ENCODE measurements around the gene SOCS3.

SOCS3 gene

GRCh38 chr17:78390241-78391050, 30.6 kb upstream of the SOCS3 start:
- DNase-seq = peak; percentile 96

DNA sequence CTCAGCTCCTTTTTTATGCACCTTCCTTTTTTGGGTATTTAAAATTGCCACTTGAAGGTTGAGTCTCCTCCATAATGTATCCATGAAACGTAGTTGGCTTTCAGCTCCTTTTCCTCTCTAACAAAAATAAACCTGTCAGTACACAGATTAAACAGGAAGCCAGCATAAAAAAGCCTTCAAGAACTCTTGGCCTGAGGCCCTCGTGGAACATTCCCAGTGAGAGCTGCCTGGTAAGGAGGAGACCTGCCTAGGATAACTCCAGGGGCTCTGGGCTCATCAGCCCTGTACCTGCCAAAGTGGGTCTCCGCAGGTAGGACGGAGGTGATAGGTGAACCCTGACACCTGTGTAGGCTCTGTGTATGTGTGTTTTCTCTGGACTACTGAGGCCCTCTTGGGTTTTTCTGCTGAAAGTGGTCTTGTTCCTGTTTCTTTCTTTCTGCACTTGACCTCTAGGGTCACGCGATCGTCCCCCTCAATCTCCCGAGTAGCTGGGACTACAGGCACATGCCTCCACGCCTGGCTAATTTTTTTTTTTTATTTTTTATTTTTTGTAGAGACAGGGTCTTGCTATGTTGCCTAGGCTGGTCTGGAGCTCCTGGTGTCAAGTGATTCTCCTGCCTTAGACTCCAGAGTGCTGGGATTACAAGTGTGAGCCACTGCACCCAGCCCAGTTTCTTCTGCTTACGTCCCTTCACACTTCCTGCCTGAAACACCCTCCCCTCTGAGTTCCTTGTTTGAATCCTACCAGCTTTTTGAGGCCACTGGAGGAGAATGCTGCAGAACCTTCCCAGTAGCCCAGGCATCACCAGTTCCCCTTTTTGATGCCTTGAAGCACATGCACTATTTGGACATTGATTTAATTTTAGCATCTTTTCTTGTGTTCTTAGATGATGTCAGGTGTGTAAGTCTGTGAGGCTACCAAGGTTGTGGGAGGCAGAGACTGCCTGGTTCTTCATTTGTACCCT, 28.4 kb upstream of the SOCS3 start:
- DNase-seq = no peak

GRCh38 chr17:78384479-78385175, 24.8 kb upstream of the SOCS3 start:
- no peak for DNase-seq

- DNase-seq = no peak
These were observed 24.0 kb upstream of the SOCS3 start for GRCh38 chr17:78383725-78384471.

DNA sequence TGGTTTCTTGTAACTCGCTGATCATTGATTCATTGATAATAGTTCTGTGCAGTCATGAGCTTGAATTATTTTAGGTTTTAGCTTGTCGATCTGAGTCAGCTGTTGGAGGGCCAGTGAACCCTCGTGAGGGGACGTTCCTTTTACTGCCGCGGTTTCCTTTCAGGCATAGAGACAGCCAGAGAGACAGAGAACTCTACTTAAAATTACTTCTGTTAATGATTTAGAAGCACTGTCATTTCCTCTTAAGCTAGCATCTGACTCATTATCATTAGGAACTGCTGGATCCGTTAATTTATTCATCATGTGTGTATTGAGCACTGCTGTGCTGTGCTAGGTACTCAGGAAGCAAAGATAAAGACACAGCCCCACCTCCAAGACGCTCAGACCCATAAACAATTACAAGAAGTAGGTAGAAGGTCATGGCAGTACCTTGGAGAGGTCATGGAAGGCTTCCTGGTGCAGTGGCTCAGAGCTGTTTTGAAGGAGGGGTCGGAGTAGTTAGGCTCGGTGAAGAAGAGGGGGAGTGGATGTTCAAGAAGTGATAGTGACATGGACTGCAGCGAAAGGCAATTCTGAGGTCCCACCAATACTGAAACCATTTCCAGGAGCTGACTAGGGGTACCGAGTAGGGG, 21.8 kb upstream of the SOCS3 start:
- no peak for DNase-seq

GRCh38 chr17:78380370-78380769, 20.5 kb upstream of the SOCS3 start:
- DNase-seq = no peak

GRCh38 chr17:78379131-78379491, 19.2 kb upstream of the SOCS3 start:
- no peak for DNase-seq

DNA sequence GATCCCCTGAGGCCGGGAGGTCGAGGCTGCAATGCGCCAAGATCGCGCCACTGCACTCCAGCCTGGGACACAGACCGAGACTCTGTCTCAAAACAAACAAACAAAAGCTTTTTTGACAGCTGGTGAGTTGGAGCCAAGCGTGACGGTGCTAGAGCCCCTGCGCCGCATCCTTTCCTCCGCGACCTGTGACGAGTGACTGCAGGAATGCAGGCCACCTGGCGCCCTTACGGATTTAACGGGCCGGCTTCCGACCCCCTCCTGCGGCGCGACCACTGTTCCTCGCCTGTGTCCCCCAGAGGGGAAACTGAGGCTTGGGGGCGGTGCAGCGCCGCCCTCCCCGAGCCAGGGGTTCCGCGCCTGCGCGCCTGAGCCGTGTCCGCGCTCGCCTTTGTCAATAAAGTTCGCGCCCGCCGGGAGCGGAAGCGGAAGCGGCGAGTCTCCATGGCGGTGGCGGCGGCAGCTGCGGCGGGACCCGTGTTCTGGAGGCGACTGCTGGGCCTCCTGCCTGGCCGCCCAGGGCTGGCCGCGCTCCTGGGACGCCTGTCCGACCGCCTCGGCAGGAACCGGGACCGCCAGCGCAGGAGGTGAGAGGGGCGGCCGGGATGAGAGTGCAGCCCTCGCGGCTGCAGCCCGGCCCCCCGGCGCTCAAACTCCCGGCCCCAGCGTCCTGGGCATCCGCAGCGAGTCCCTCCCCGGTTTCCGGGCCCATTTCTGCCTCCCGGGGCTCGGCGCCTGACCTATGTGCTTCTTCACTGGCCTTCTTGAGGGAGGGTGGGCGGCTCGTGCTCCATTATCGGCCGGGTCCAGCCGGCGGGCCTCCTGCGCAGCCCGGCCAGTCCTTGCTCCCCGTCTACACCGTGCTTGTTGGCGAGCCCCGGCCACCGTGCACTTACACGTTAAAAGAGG, 18.6 kb upstream of the SOCS3 start, which contains the start of gene PGS1:
Gene PGS1 (plus strand): TSS at position 425 of the 906 bp plus-strand sequence. CDS start 17 bp downstream, at position 442.
- peak; percentile 43 for DNase-seq

DNA sequence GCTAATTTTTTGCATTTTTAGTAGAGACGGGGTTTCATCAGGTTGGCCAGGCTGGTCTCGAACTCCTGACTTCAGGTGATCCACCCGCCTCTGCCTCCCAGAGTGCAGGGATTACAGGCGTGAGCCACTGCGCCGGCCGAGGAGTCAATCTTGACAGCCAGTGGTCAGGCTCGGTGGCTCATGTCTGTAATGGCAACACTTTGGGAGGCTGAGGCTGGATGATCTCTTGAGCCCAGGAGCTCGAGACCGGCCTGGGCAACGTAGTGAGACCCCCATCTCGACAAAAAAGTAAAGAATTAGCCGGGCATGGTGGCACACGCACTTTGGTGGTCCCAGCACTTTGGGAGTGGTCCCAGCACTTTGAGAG, 18.0 kb upstream of the SOCS3 start:
- DNase-seq = no peak

- no peak for DNase-seq
These were observed 16.3 kb upstream of the SOCS3 start for GRCh38 chr17:78376161-78376560.

DNA sequence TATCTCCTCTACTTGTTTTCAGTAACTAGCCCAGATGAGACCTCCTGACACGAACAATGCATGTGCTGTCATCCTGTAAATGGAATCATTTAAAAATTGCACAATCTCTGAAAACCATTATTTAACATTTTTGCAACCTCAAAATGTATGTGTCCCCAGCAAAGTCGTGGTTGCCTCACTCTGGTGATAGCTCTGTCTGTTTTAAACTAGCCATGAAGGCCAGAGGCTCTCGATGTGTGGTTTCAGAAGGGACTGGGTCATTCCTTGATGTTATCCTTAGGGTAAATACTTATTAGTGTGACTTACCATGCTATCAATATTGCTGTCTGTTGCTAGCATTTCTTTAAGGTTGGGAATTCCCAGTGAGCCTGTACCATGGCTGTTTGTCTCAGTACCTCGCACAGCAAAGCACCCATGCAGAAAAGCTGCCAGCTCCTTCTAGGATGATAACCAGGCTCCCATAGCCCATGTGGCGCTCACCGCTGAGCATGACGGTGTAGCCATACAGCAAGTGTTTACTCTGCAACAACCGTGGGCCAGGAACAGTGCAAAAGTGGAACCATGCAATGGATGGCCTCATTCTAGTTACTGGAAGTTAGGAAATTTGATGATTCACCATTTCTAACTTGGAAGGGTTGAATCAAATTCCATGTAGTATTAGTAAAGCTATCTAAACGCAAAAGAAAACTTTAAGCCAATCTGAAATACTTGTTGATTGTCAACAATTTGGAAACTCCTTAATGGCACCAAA, 15.7 kb upstream of the SOCS3 start:
- no peak for DNase-seq

- DNase-seq = no peak
These were observed 14.9 kb upstream of the SOCS3 start for GRCh38 chr17:78374631-78375274.

GRCh38 chr17:78374189-78374588, 14.3 kb upstream of the SOCS3 start:
- no peak for DNase-seq

GRCh38 chr17:78372841-78373240, 13.0 kb upstream of the SOCS3 start:
- DNase-seq = no peak

- DNase-seq = peak; percentile 29
These were observed 11.2 kb upstream of the SOCS3 start for GRCh38 chr17:78371056-78371455.

DNA sequence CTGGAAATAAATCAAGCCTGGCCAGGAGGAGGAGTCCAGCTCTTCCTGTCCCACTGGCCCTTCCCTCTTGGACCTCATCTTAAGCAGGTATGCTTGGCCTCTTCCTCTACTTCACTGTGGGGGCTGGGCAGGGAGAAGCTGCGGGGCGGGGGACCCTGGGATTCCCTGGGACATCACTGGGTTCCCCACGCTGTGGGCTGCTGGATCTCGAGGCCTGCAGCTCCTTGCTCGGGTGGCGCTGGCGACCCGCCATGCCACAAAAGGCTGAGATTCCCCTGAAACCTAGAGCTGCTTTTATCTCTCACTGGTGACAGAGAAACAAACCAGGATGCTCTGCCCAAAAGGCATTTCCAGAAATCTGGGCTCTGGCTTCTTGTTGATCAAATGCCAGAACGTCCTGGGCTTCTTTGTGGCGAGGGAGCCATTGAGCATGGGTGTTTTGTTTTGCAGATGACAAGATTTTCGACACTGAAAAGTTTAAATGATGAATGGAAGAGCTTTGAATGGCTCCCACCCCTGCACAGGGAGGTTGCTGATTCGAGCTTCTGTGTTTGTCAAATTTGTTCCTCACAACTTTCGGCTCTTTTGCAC, 10.0 kb upstream of the SOCS3 start:
- no peak for DNase-seq

DNA sequence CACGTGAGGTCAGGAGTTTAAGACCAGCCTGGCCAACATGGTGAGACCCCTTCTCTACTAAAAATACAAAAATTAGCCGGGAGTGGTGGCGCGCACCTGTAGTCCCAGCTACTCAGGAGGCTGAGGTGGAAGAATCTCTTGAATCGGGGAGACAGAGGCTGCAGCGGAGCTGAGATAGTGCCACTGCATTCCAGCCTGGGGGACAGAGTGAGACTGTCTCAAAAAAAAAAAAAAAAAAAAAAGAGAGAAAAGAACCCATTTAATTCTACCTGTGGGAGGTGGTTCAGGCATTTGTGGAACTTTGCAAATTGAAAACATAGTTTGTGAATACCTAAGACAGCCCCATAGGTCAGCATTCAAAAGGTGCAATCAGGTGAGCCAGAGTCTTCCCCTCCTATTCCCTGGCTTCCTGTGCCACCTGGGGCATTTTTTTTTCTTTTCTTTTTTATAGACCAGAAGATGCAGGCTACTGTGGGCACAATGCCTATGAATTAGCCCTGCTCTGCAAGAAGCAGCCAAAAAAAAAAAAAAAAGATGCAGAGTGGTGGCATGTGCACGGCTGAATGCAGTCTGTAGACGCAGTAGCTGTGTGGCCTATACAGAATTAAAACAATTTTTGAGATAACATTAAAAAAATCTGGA, 9.1 kb upstream of the SOCS3 start:
- DNase-seq = no peak

GRCh38 chr17:78368348-78368747, 8.5 kb upstream of the SOCS3 start:
- peak; percentile 21 for DNase-seq

DNA sequence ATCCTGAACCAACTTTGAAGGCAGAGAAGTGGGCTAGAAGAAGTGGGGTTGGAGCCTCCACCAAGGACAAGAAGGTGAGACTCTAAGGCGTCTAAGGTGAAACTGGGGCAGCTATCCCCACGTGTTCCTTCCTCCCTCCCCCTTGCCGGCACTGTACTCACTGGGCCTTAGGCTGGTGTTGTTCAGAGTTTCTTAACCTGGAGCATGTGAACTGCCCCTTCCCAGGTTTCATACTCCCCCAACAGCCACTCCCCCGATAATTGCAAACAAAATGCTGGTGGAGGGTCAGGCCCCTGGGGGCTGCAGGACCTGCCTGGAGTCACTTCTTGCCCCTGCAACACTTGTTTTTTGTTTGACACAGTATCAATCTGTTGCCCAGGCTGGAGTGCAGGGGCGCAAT, 7.3 kb upstream of the SOCS3 start:
- no peak for DNase-seq
